Right lobe of liver (tissue), 4 donors: Measurements from ENCODE around the gene FADS6.

ENCODE experiments used
- CTCF ChIP-seq, 4 donors: fragments of 200-600 bp in 3 of 4; fragments of 450-650 bp in 1 of 4; IDR thresholded peaks; one replicate each; pipeline versions ENCODE4 v1.5.1 to v1.8.0; 2016 to 2022; ENCODE audit warnings: antibody characterized with exemption in 4 of 4, mild to moderate bottlenecking in 2 of 4
- POLR2A ChIP-seq: fragments of 450-650 bp; IDR thresholded peaks from one replicate; pipeline ENCODE4 v1.6.1; 2017; ENCODE audit warnings: antibody characterized with exemption, mild to moderate bottlenecking
- donor health status: DM: no; HTN: no; CAD: no.
- donor health status: DM: no; HTN: no; CAD: no.
- donor health status: DM: no; HTN: yes; CAD: no.

- no peak for TF ChIP-seq CTCF (IDR thresholded peaks at IDR 0.05)
- TF ChIP-seq POLR2A = no peak
Observed at GRCh38 chr17:74918906-74919305, 25.5 kb upstream of the FADS6 start.
